Prostate gland (tissue), 2 donors: ENCODE measurements around the gene DDX23.

Source experiments
- CTCF ChIP-seq, 4 experiments: fragments of 200-600 bp in 2 of 4; fragments of 450-650 bp in 2 of 4; sonication (generic) in 2 of 4; IDR thresholded peaks; 1 replicate in 3 of 4; 2 replicates in 1 of 4; pipeline ENCODE4 v1.5.1; 2016 to 2019; ENCODE audit warnings: antibody characterized with exemption in 4 of 4, mild to moderate bottlenecking in 2 of 4, moderate library complexity in 2 of 4
- POLR2A ChIP-seq: fragments of 450-650 bp; IDR thresholded peaks from one replicate; pipeline ENCODE4 v1.6.1; 2016; ENCODE audit warnings: antibody characterized with exemption, mild to moderate bottlenecking

- TF ChIP-seq CTCF (IDR thresholded peaks at IDR 0.05): no peak
- TF ChIP-seq POLR2A: no peak
These were observed 24.1 kb upstream of the DDX23 start for GRCh38 chr12:48875944-48876515.
